Measurements from ENCODE around the gene GNAI3. TPM values are rescaled to one million over a fixed set of nuclear protein-coding genes. Genes with fewer than 3 reads are reported as not detected.

The GNAI3 gene
- total RNA-seq, 1 experiment from 2014 or later: 9.9 TPM

- H3K4me1 ChIP-seq (ENCODE audit: insufficient read depth, low read length): no peaks in the 10 kb centered on the region
- H3K23ac ChIP-seq (ENCODE audit: insufficient read length, low read depth, low read length): no peak overlapping the region
- H2AK5ac ChIP-seq (ENCODE audit: insufficient read length, low read length): no peak overlapping the region
- H3T11ph ChIP-seq (ENCODE audit: low read length): no peak overlapping the region
- H3K79me2 ChIP-seq (ENCODE audit: insufficient read depth, low read length): no peaks in the 10 kb centered on the region
- H3K4ac ChIP-seq (ENCODE audit: low read depth, low read length): no peak overlapping the region
- H2BK12ac ChIP-seq (ENCODE audit: insufficient read length, low read depth, low read length): no peak overlapping the region
- H2BK15ac ChIP-seq (ENCODE audit: low read depth, low read length): no peak overlapping the region
- H2BK120ac ChIP-seq (ENCODE audit: low read depth, low read length, poor library complexity, severe bottlenecking): no peak overlapping the region
- H3K27me3 Mint-ChIP-seq (ENCODE audit: low read depth): no peaks in the 10 kb centered on the region
- H3K9me3 Mint-ChIP-seq: no peaks in the 10 kb centered on the region
- H2AFZ ChIP-seq (ENCODE audit: low read length): no peak overlapping the region
- no peak overlapping the region for H2BK5ac ChIP-seq (ENCODE audit: insufficient read length, low read length)
- H4K5ac ChIP-seq (ENCODE audit: insufficient read length, low read depth, low read length): no peak overlapping the region
- peaks cover 12 to 61% (median 60%) of the 10 kb centered on the region in 3 experiments; a peak in 6 of 7 replicates for H3K36me3 Mint-ChIP-seq (ENCODE audit: insufficient read depth in 1 of 3, low read depth in 3 of 3)
- H3K9me3 ChIP-seq (ENCODE audit: control insufficient read depth, low read depth, low read length): no peaks in the 10 kb centered on the region
- no peak overlapping the region for H4K91ac ChIP-seq (ENCODE audit: insufficient read length, low read depth, low read length)
- no peaks in the 10 kb centered on the region for H3K27me3 ChIP-seq (ENCODE audit: insufficient read depth, low read length)
- H3K18ac ChIP-seq (ENCODE audit: insufficient read length, low read depth, low read length): no peak overlapping the region
- H3K4me3 Mint-ChIP-seq: no peak overlapping the region
- no peak overlapping the region for H3K56ac ChIP-seq (ENCODE audit: insufficient read length, low read depth, low read length)
- DNase-seq: no peak
- no peaks in the 10 kb centered on the region for H3K23me2 ChIP-seq (ENCODE audit: insufficient read length, low read depth, low read length, poor library complexity, severe bottlenecking)
- H3K27ac Mint-ChIP-seq: no peak overlapping the region
- no peak for TF ChIP-seq CTCF (conservative IDR thresholded peaks at IDR 0.05)
- H3K9ac ChIP-seq (ENCODE audit: extremely low read depth, insufficient read length, low read length): no peak overlapping the region
- H2BK20ac ChIP-seq (ENCODE audit: low read depth, low read length, poor library complexity, severe bottlenecking): no peak overlapping the region
- no peaks in the 10 kb centered on the region for H3K79me1 ChIP-seq (ENCODE audit: insufficient read depth, low read depth, low read length, poor library complexity, severe bottlenecking)
- H3K27ac ChIP-seq (ENCODE audit: insufficient read length, low read depth, low read length): no peak overlapping the region
- H3K4me1 Mint-ChIP-seq: no peaks in the 10 kb centered on the region
- no peaks in the 10 kb centered on the region for H4K20me1 ChIP-seq (ENCODE audit: control insufficient read depth, insufficient read depth, insufficient read length)
- H4K8ac ChIP-seq (replicated peaks; ENCODE audit: insufficient read length, low read depth, low read length): no peak overlapping the region
- H3K14ac ChIP-seq (ENCODE audit: insufficient read depth, low read length): no peak overlapping the region
- no peak overlapping the region for H3K4me2 ChIP-seq (ENCODE audit: insufficient read depth, insufficient read length, low read length)
Measured at GRCh38 chr1:109589679-109590078, 41.3 kb downstream of the GNAI3 start.

Data from H9 (cell line).